Spleen (tissue), 13 donors: ENCODE data around the gene CDH9. TPM values are rescaled to one million over a fixed set of nuclear protein-coding genes. Genes with fewer than 3 reads are reported as not detected.

Experiments used
- DNase-seq: peaks from one replicate; pipeline ENCODE4 v3.0.0-alpha.2; 2020
- H3K27ac ChIP-seq, 8 donors: fragments of 200-600 bp; sonication (generic) in 7 of 8; 1 replicate in 4 of 8; 2 replicates in 4 of 8; pipeline versions ENCODE4 v1.5.0 to v1.8.0; 2016 to 2021; ENCODE audit warnings: inconsistent platforms in 4 of 8, mild to moderate bottlenecking in 4 of 8, moderate library complexity in 1 of 8
- H3K27me3 ChIP-seq, 7 donors: fragments of 200-600 bp; sonication (generic) in 6 of 7; replicated peaks in 1 of 7; 1 replicate in 4 of 7; 2 replicates in 3 of 7; pipeline versions ENCODE4 v1.5.0 to v1.8.0; 2016 to 2021; ENCODE audit warnings: inconsistent platforms in 3 of 7, mild to moderate bottlenecking in 1 of 7
- H3K36me3 ChIP-seq, 6 donors: fragments of 200-600 bp; sonication (generic) in 5 of 6; 1 replicate in 4 of 6; 2 replicates in 2 of 6; pipeline versions ENCODE4 v1.5.0 to v1.8.0; 2016 to 2021; ENCODE audit warnings: inconsistent platforms in 2 of 6
- H3K4me1 ChIP-seq, 6 donors: fragments of 200-600 bp; sonication (generic) in 5 of 6; 1 replicate in 3 of 6; 2 replicates in 3 of 6; pipeline versions ENCODE4 v1.5.0 to v1.8.0; 2016 to 2021; ENCODE audit warnings: inconsistent platforms in 3 of 6
- H3K4me3 ChIP-seq, 8 donors: fragments of 200-600 bp; sonication (generic) in 7 of 8; 1 replicate in 4 of 8; 2 replicates in 4 of 8; pipeline versions ENCODE4 v1.5.0 to v1.8.0; 2016 to 2021; ENCODE audit warnings: inconsistent platforms in 4 of 8, mild to moderate bottlenecking in 4 of 8, moderate library complexity in 2 of 8
- H3K9me3 ChIP-seq, 8 donors: fragments of 200-600 bp; sonication (generic) in 7 of 8; 1 replicate in 4 of 8; 2 replicates in 4 of 8; pipeline versions ENCODE4 v1.5.0 to v1.8.0; 2016 to 2021; ENCODE audit warnings: inconsistent platforms in 4 of 8
- POLR2A ChIP-seq, 3 donors: fragments of 450-650 bp; IDR thresholded peaks; one replicate each; pipeline ENCODE4 v1.5.1; 2017; ENCODE audit warnings: antibody characterized with exemption in 3 of 3, mild to moderate bottlenecking in 1 of 3
- POLR2AphosphoS5 ChIP-seq, 3 donors: sonication (generic); formaldehyde crosslinking; IDR thresholded peaks; one replicate each; pipeline ENCODE4 v1.5.1; 2017; ENCODE audit warnings: antibody characterized with exemption in 3 of 3
- WGBS, 5 donors: extraction: QIAGEN DNeasy Blood & Tissue Kit in 3 of 5; methylation state at CpG; one replicate each; pipeline versions ENCODE4 v1.1.5 to v1.1.7; 2013 to 2018; 5-methylcytosine and 5-hydroxymethylcytosine counted together
- intact Hi-C: fragments of 100-400 bp; cut with DNase I; formaldehyde crosslinking; loops from one replicate; pipeline ENCODE4 v1.15.0; 2023; ENCODE audit warnings: low total_unique reads
- long read RNA-seq, 2 donors: transcript quantifications; one replicate each; lab custom pipeline, GENCODE V29; 2026
- polyA plus RNA-seq, 3 donors: library from polyadenylated mRNA; stranded (reverse); fragments of 200-250 nt; gene quantifications; one replicate each; pipeline ENCODE4 v1.2.1, GENCODE V29; 2013
- total RNA-seq, 7 donors: library from RNA; depleted of rRNA in 3 of 7; stranded (reverse); fragments of >200 nt in 3 of 7; fragmentation: NEBNext Ultra II Directional in 4 of 7; extraction: Animal tissue kit (Norgen Biotek cat#: 25700) in 4 of 7; gene quantifications; one replicate each; pipeline versions ENCODE4 v1.1.0 to v1.2.1, GENCODE V29; 2016 to 2021
- TF ChIP-seq, protein P1 (sequence below), 11 experiments: fragments of 200-600 bp in 7 of 11; fragments of 450-650 bp in 4 of 11; sonication (generic) in 4 of 11; IDR thresholded peaks in 8 of 11; conservative IDR thresholded peaks in 3 of 11; 1 replicate in 7 of 11; 2 replicates in 4 of 11; pipeline versions ENCODE4 v1.4.0 to v1.8.0; 2016 to 2021; ENCODE audit warnings: antibody characterized with exemption in 11 of 11, inconsistent platforms in 4 of 11, mild to moderate bottlenecking in 1 of 11
- donor health status: healthy with polysubstance abuse.
- donor health status: DM: no; HTN: no; CAD: no; lungs with moderate emphysema.
- donor health status: DM: no; HTN: no; CAD: no.
- donor health status: Bipolar disorder and iron deficiency.
- donor health status: healthy.
- donor health status: DM: no; HTN: no; CAD: no.
- donor health status: DM: yes; HTN: yes; CAD: no.

The CDH9 gene
- not detected for total RNA-seq
- polyA plus RNA-seq, result not detected
- long read RNA-seq, donor 1, result 0 reads
- long read RNA-seq, donor 2, result 0 reads

DNA sequence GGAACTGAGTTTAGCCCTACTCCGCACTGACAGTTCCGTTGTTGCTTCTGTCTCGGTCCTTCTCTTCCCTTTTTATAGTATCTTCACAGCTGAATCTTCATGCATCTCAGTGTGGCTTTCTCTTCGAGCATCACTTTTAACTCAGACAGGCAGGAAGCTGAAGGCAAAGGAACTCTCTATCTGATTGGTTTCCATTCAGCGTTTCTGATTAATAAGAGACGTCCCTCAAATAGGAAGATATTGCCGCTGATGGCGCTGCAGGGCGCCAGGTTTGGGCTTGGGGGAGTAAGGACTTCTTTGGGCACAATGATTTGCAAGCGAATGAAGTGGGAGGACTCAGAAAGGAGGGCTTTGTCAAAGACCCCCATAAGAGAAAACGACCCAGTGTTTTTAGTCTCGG, at the start of gene CDH9:
Gene CDH9, minus strand, starts transcription at position 111 of the 400 bp plus-strand sequence. CDS start 50,253 bp downstream, outside the sequence.
- no peaks in the 10 kb centered on the region for H3K27me3 ChIP-seq
- no peak for DNase-seq

GRCh38 chr5:27087747-27088146, 49.4 kb upstream of the CDH9 start:
- Histone ChIP-seq H3K9me3 (peaks cover 0 to 14% (median 2%) of the 10 kb centered on the region in 8 donors), H3K27ac (no peak overlapping the region), H3K4me1 (no peaks in the 10 kb centered on the region), H3K27me3 (no peaks in the 10 kb centered on the region), H3K36me3 (no peaks in the 10 kb centered on the region), H3K4me3 (no peak overlapping the region)
- TF ChIP-seq, protein P1, sequence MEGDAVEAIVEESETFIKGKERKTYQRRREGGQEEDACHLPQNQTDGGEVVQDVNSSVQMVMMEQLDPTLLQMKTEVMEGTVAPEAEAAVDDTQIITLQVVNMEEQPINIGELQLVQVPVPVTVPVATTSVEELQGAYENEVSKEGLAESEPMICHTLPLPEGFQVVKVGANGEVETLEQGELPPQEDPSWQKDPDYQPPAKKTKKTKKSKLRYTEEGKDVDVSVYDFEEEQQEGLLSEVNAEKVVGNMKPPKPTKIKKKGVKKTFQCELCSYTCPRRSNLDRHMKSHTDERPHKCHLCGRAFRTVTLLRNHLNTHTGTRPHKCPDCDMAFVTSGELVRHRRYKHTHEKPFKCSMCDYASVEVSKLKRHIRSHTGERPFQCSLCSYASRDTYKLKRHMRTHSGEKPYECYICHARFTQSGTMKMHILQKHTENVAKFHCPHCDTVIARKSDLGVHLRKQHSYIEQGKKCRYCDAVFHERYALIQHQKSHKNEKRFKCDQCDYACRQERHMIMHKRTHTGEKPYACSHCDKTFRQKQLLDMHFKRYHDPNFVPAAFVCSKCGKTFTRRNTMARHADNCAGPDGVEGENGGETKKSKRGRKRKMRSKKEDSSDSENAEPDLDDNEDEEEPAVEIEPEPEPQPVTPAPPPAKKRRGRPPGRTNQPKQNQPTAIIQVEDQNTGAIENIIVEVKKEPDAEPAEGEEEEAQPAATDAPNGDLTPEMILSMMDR (IDR thresholded peaks at IDR 0.05 in 8 of 11, conservative IDR thresholded peaks at IDR 0.05 in 3 of 11), result no peak
- no peak for TF ChIP-seq POLR2A (IDR thresholded peaks at IDR 0.05)
- no peak for TF ChIP-seq POLR2AphosphoS5 (IDR thresholded peaks at IDR 0.05)
- WGBS, 5 donors, result 38 to 49% (median 39%) methylated on average over 2 of the region's 2 CpGs
- intact Hi-C loops, result no loop called here
- no peak for DNase-seq

More for the DNA sequence above, at the start of gene CDH9:
- H3K9me3 ChIP-seq, result no peaks in the 10 kb centered on the region
- TF ChIP-seq POLR2AphosphoS5 (IDR thresholded peaks at IDR 0.05), result no peak
- TF ChIP-seq POLR2A (IDR thresholded peaks at IDR 0.05), result no peak
- TF ChIP-seq, protein P1 (IDR thresholded peaks at IDR 0.05 in 8 of 11, conservative IDR thresholded peaks at IDR 0.05 in 3 of 11), result no peak
- 42 to 77% (median 55%) methylated on average over 12 of the region's 12 CpGs for WGBS, 5 donors
- intact Hi-C loops, result no loop called here
- H3K36me3 ChIP-seq, result no peaks in the 10 kb centered on the region
- H3K27ac ChIP-seq, result no peak within 1 kb of the TSS
- no peak within 1 kb of the TSS for H3K4me3 ChIP-seq
- H3K4me1 ChIP-seq, result no peaks in the 10 kb centered on the region

GRCh38 chr5:27083449-27084415, 45.3 kb upstream of the CDH9 start:
- H3K36me3 ChIP-seq, result no peaks in the 10 kb centered on the region
- H3K4me3 ChIP-seq, result no peak overlapping the region
- WGBS, 5 donors, result 69 to 76% (median 74%) methylated on average over 7 of the region's 7 CpGs
- H3K27ac ChIP-seq, result no peak overlapping the region
- peaks cover 0 to 25% (median 5%) of the 10 kb centered on the region in 8 donors for H3K9me3 ChIP-seq
- intact Hi-C loops, result no loop called here
- TF ChIP-seq POLR2AphosphoS5 (IDR thresholded peaks at IDR 0.05) (no peak), POLR2A (IDR thresholded peaks at IDR 0.05) (no peak)
- TF ChIP-seq, protein P1 (IDR thresholded peaks at IDR 0.05 in 8 of 11, conservative IDR thresholded peaks at IDR 0.05 in 3 of 11), result no peak
- no peaks in the 10 kb centered on the region for H3K27me3 ChIP-seq
- H3K4me1 ChIP-seq, result no peaks in the 10 kb centered on the region
- no peak for DNase-seq

DNA sequence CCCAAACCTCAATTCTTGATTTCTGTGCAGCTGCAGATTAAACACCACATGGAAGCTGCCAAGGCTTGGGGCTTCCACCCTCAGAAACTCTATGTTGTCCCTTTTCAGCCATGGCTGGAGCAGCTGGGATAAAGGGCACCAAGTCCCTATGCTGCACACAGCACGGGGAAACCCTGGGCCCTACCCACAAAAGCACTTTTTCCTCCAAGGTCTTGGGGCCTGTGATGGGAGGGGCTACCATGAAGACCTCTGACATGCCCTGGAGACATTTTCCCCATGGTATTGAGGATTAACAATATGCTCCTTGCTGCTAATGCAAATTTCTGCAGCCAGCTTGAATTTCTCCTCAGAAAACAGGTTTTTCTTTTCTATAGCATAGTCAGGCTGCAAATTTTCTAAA, 41.8 kb upstream of the CDH9 start:
- TF ChIP-seq POLR2A (IDR thresholded peaks at IDR 0.05) (no peak), POLR2AphosphoS5 (IDR thresholded peaks at IDR 0.05) (no peak)
- TF ChIP-seq, protein P1 (IDR thresholded peaks at IDR 0.05 in 8 of 11, conservative IDR thresholded peaks at IDR 0.05 in 3 of 11), result no peak
- peaks cover 0 to 32% (median 9%) of the 10 kb centered on the region in 8 donors for H3K9me3 ChIP-seq
- intact Hi-C loops, result no loop called here
- H3K4me1 ChIP-seq, result no peaks in the 10 kb centered on the region
- no peak for DNase-seq
- no peak overlapping the region for H3K27ac ChIP-seq
- H3K36me3 ChIP-seq, result no peaks in the 10 kb centered on the region
- H3K4me3 ChIP-seq, result no peak overlapping the region
- WGBS, 5 donors, result 41 to 78% (median 61%) methylated on average over 1 of the region's 1 CpG
- H3K27me3 ChIP-seq, result no peaks in the 10 kb centered on the region
